Neural crest cell (in vitro differentiated cells): ENCODE results near the gene NELL1. TPM values are rescaled to one million over a fixed set of nuclear protein-coding genes. Genes with fewer than 3 reads are reported as not detected.

ENCODE experiments used
- DNase-seq: peaks from one replicate; pipeline ENCODE4 v3.0.0; 2021; ENCODE audit warnings: low read depth, mixed read lengths, low spot score
- H3K27ac Mint-ChIP-seq: one replicate; pipeline ENCODE4 v1.8.0; 2021; ENCODE audit warnings: mild to moderate bottlenecking, mixed read lengths; ENCODE audit not compliant: unreplicated experiment
- H3K27me3 Mint-ChIP-seq: 2 replicates; pipeline ENCODE4 v1.8.0; 2021; ENCODE audit warnings: low read depth, mild to moderate bottlenecking, mixed read lengths
- H3K36me3 Mint-ChIP-seq: 2 replicates; pipeline ENCODE4 v1.8.0; 2021; ENCODE audit warnings: low read depth, mild to moderate bottlenecking, mixed read lengths
- H3K4me1 Mint-ChIP-seq: 2 replicates; pipeline ENCODE4 v1.8.0; 2021; ENCODE audit warnings: mixed read lengths
- H3K4me3 Mint-ChIP-seq: one replicate; pipeline ENCODE4 v1.8.0; 2021; ENCODE audit warnings: mild to moderate bottlenecking, mixed read lengths
- H3K9me3 Mint-ChIP-seq: 2 replicates; pipeline ENCODE4 v1.8.0; 2021; ENCODE audit warnings: mixed read lengths
- CTCF ChIP-seq: fragments of 200-600 bp; sonication (generic); conservative IDR thresholded peaks from 2 replicates; pipeline ENCODE4 v1.5.0; 2021; ENCODE audit warnings: antibody characterized with exemption, mild to moderate bottlenecking
- total RNA-seq: library from RNA; stranded (reverse); gene quantifications from 2 replicates; pipeline ENCODE4 v1.2.1, GENCODE V29; 2021

Gene NELL1
- total RNA-seq, 1 donor from 2014 or later, result 0.51 TPM

- Mint-ChIP-seq H3K36me3 (no peaks in the 10 kb centered on the region), H3K27me3 (peaks cover 4% of the 10 kb centered on the region), H3K9me3 (no peaks in the 10 kb centered on the region), H3K4me1 (no peaks in the 10 kb centered on the region), H3K27ac (no peak overlapping the region), H3K4me3 (no peak overlapping the region)
- no peak for DNase-seq
- no peak for TF ChIP-seq CTCF
Observed at GRCh38 chr11:21144531-21144930, 475.1 kb downstream of the NELL1 start.

- H3K4me3 Mint-ChIP-seq, result no peak overlapping the region
- H3K27me3 Mint-ChIP-seq, result peaks cover 3% of the 10 kb centered on the region
- TF ChIP-seq CTCF, result no peak
- H3K4me1 Mint-ChIP-seq, result no peaks in the 10 kb centered on the region
- no peak overlapping the region for H3K27ac Mint-ChIP-seq
- no peak for DNase-seq
- H3K9me3 Mint-ChIP-seq, result no peaks in the 10 kb centered on the region
- no peaks in the 10 kb centered on the region for H3K36me3 Mint-ChIP-seq
Observed at GRCh38 chr11:21148376-21148775, 479.0 kb downstream of the NELL1 start.

GRCh38 chr11:21160140-21160539, 490.8 kb downstream of the NELL1 start:
- Mint-ChIP-seq H3K27ac (no peak overlapping the region), H3K27me3 (peaks cover 3% of the 10 kb centered on the region), H3K36me3 (no peaks in the 10 kb centered on the region), H3K9me3 (no peaks in the 10 kb centered on the region), H3K4me1 (no peaks in the 10 kb centered on the region), H3K4me3 (no peak overlapping the region)
- DNase-seq, result no peak
- no peak for TF ChIP-seq CTCF

- Mint-ChIP-seq H3K4me3 (no peak overlapping the region), H3K36me3 (no peaks in the 10 kb centered on the region), H3K27me3 (no peaks in the 10 kb centered on the region), H3K4me1 (no peaks in the 10 kb centered on the region), H3K9me3 (peaks cover 2% of the 10 kb centered on the region), H3K27ac (no peak overlapping the region)
- DNase-seq, result no peak
- TF ChIP-seq CTCF, result peak; percentile 10
Observed at GRCh38 chr11:21169639-21170038, 500.3 kb downstream of the NELL1 start.

GRCh38 chr11:21173476-21173875, 504.1 kb downstream of the NELL1 start:
- no peak overlapping the region for H3K27ac Mint-ChIP-seq
- no peak for TF ChIP-seq CTCF

GRCh38 chr11:21174781-21175180, 505.4 kb downstream of the NELL1 start:
- Mint-ChIP-seq H3K27ac (no peak overlapping the region), H3K9me3 (no peaks in the 10 kb centered on the region), H3K4me3 (no peak overlapping the region), H3K4me1 (no peaks in the 10 kb centered on the region), H3K27me3 (no peaks in the 10 kb centered on the region), H3K36me3 (no peaks in the 10 kb centered on the region)
- no peak for DNase-seq
- TF ChIP-seq CTCF, result no peak

More at GRCh38 chr11:21173476-21173875, 504.1 kb downstream of the NELL1 start:
- no peaks in the 10 kb centered on the region for H3K4me1 Mint-ChIP-seq
- DNase-seq, result no peak
- no peak overlapping the region for H3K4me3 Mint-ChIP-seq
- H3K36me3 Mint-ChIP-seq, result no peaks in the 10 kb centered on the region
- no peaks in the 10 kb centered on the region for H3K9me3 Mint-ChIP-seq
- no peaks in the 10 kb centered on the region for H3K27me3 Mint-ChIP-seq
